Right lobe of liver (tissue), 6 donors: Measurements from ENCODE around the gene FBXL17. TPM values are rescaled to one million over a fixed set of nuclear protein-coding genes. Genes with fewer than 3 reads are reported as not detected.

Experiments
- ATAC-seq, 4 donors: fragments of 200-7000 bp; cut with Tn5 transposase; one replicate each; pipeline ENCODE4 v1.9.1; 2020; ENCODE audit warnings: mild to moderate bottlenecking in 4 of 4, moderate library complexity in 4 of 4
- DNase-seq, 3 donors: peaks; one replicate each; pipeline ENCODE4 v3.0.0-alpha.2; 2020
- H3K27ac ChIP-seq, 3 donors: fragments of 200-600 bp; one replicate each; pipeline ENCODE4 v1.8.0; 2022
- H3K27me3 ChIP-seq, 2 donors: fragments of 200-600 bp; one replicate each; pipeline ENCODE4 v1.8.0; 2022
- H3K36me3 ChIP-seq, 4 donors: fragments of 200-600 bp; sonication (generic) in 1 of 4; one replicate each; pipeline versions ENCODE4 v1.5.1 to v1.8.0; 2017 to 2022; ENCODE audit warnings: control low read depth in 1 of 4
- H3K4me1 ChIP-seq, 4 donors: fragments of 200-600 bp; sonication (generic) in 1 of 4; one replicate each; pipeline versions ENCODE4 v1.5.1 to v1.8.0; 2017 to 2022; ENCODE audit warnings: control low read depth in 1 of 4
- H3K4me3 ChIP-seq, 3 donors: fragments of 200-600 bp; one replicate each; pipeline ENCODE4 v1.8.0; 2022
- H3K9me3 ChIP-seq, 4 donors: fragments of 200-600 bp; sonication (generic) in 1 of 4; one replicate each; pipeline versions ENCODE4 v1.5.1 to v1.8.0; 2017 to 2022; ENCODE audit warnings: control low read depth in 1 of 4
- POLR2A ChIP-seq: fragments of 450-650 bp; IDR thresholded peaks from one replicate; pipeline ENCODE4 v1.6.1; 2017; ENCODE audit warnings: antibody characterized with exemption, mild to moderate bottlenecking
- WGBS: methylation state at CpG from one replicate; pipeline ENCODE4 v1.1.6; 2018; ENCODE audit warnings: low coverage, low lambda C conversion rate; ENCODE audit not compliant: insufficient coverage; ENCODE audit errors: missing lambda C conversion rate; 5-methylcytosine and 5-hydroxymethylcytosine counted together
- intact Hi-C, 2 donors: fragments of 100-400 bp; cut with DNase I; formaldehyde crosslinking; loops; one replicate each; pipeline versions ENCODE4 v1.11.2 to v1.14.1; 2022
- small RNA-seq, 2 experiments: library from RNA; depleted of rRNA; stranded (forward); fragments of <200 nt; gene quantifications; one replicate each; pipeline ENCODE3, GENCODE V24; 2016
- total RNA-seq, 6 experiments: library from RNA; depleted of rRNA in 2 of 6; stranded (reverse); fragments of >200 nt in 2 of 6; fragmentation: NEBNext Ultra II Directional in 3 of 6; extraction: Animal tissue kit (Norgen Biotek cat#: 25700) in 3 of 6; gene quantifications; one replicate each; pipeline versions ENCODE4 v1.1.0 to v1.2.4, GENCODE V29; 2016 to 2023
- TF ChIP-seq, protein P1 (sequence below), 4 donors: fragments of 200-600 bp in 3 of 4; fragments of 450-650 bp in 1 of 4; IDR thresholded peaks; one replicate each; pipeline versions ENCODE4 v1.5.1 to v1.8.0; 2016 to 2022; ENCODE audit warnings: antibody characterized with exemption in 4 of 4, mild to moderate bottlenecking in 2 of 4
- donor health status: DM: no; HTN: yes; CAD: no.
- donor health status: DM: no; HTN: no; CAD: no.
- donor health status: DM: no; HTN: no; CAD: no.
- donor health status: DM: no; HTN: yes; CAD: no.
- donor health status: DM: no; HTN: yes; CAD: no.

FBXL17 gene
- total RNA-seq, 6 experiments from 2014 or later, result 7.7 to 10.6 (median 9.1) TPM

DNA sequence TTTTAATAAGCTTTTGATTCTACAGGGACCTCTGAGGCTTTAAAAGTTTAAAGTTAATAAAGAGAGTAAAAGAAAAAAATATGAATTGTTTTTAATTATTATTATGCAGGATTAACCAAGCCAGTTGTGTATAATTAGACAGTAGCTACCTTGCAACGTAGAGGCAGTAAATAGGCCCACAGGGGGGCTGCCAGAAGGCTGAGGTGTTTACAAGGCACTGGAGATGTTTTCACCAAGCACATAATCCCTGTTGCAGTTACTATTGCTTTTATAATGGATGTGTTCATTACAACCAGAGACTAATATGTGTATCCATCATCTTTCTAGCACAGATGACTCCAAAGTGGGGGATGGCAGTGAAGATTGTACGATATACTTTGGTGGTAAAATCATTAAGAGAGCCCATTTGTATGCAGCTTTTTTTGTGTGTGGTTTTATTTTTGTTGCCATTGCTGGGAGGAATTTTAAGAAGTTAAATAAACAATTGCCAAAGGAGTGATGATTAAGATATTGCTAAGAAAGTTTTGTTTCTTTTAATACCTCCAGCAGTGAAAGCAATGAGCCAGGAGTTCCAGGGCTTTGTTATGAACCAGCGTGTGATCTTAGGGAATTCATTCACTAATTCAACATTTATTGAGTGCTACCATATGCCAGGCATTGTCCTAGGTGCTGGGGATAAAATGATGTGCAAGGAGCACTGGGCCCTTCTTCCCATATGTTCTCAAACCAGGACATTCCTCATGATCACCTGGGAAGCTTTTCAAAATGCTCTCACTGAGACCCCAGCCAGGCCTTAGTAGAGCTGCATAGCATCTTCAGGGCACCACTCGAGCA is 572.5 kb downstream of the FBXL17 start:
- Histone ChIP-seq H3K9me3 (no peaks in the 10 kb centered on the region), H3K36me3 (no peaks in the 10 kb centered on the region), H3K4me3 (no peak overlapping the region), H3K4me1 (no peaks in the 10 kb centered on the region), H3K27me3 (no peaks in the 10 kb centered on the region), H3K27ac (no peak overlapping the region)
- WGBS, result 51% methylated on average over 4 of the region's 4 CpGs
- no peak for ATAC-seq
- TF ChIP-seq POLR2A, result no peak
- TF ChIP-seq, protein P1, sequence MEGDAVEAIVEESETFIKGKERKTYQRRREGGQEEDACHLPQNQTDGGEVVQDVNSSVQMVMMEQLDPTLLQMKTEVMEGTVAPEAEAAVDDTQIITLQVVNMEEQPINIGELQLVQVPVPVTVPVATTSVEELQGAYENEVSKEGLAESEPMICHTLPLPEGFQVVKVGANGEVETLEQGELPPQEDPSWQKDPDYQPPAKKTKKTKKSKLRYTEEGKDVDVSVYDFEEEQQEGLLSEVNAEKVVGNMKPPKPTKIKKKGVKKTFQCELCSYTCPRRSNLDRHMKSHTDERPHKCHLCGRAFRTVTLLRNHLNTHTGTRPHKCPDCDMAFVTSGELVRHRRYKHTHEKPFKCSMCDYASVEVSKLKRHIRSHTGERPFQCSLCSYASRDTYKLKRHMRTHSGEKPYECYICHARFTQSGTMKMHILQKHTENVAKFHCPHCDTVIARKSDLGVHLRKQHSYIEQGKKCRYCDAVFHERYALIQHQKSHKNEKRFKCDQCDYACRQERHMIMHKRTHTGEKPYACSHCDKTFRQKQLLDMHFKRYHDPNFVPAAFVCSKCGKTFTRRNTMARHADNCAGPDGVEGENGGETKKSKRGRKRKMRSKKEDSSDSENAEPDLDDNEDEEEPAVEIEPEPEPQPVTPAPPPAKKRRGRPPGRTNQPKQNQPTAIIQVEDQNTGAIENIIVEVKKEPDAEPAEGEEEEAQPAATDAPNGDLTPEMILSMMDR (IDR thresholded peaks at IDR 0.05), result no peak
- intact Hi-C loops, result no loop called here
- no peak for DNase-seq

Small RNA genes lying within 50 kb of the gene (small RNA-seq; reads per million reads assigned to genes)
- 0 reads per million in 2 experiments for gene RN7SKP122
